Caco-2 (cell line): ENCODE results near the gene ABCG4. TPM values are rescaled to one million over a fixed set of nuclear protein-coding genes. Genes with fewer than 3 reads are reported as not detected.
"Not testable (repeated sequence)": the region's sequence is repeated elsewhere in the genome, so short reads cannot be mapped to it uniquely, and the experiment has no call there.

Source experiments
- BruUV-seq: library from RNA; stranded (reverse); fragments of 400-500 nt; replicated peaks from 2 replicates; lab custom pipeline; 2021; lab: Mats Ljungman, UMichigan
- CTCF ChIA-PET: fragments of 300-600 bp; sonication (Branson Sonifier 250); formaldehyde crosslinking; loops from one replicate; lab custom pipeline; 2022; ENCODE audit warnings: antibody characterized with exemption; lab: Charles Lee
- POLR2A ChIA-PET: fragments of 300-600 bp; sonication (Branson Sonifier 250); formaldehyde crosslinking; loops from one replicate; lab custom pipeline; 2022; ENCODE audit warnings: antibody characterized with exemption; lab: Charles Lee
- DNase-seq, 2 experiments: peaks; one replicate each; pipeline versions ENCODE4 v3.0.0 to v3.0.0-alpha.2; 2020 to 2022
- H3K27me3 ChIP-seq: replicated peaks from 2 replicates; pipeline ENCODE4 v1.6.0; 2011; ENCODE audit warnings: low read length; ENCODE audit not compliant: control insufficient read depth, insufficient read depth
- H3K36me3 ChIP-seq: 2 replicates; pipeline ENCODE4 v1.5.1; 2011; ENCODE audit warnings: low read length; ENCODE audit not compliant: control insufficient read depth, insufficient read depth
- H3K4me1 ChIP-seq: fragments of 250-450 bp; sonication (Bioruptor Pico); 2 replicates; pipeline ENCODE4 v1.5.1; 2020; ENCODE audit warnings: mild to moderate bottlenecking
- H3K4me3 ChIP-seq: 2 replicates; pipeline ENCODE4 v1.5.1; 2011; ENCODE audit warnings: low read depth, mild to moderate bottlenecking, control low read depth, low read length
- H3K9me3 ChIP-seq: fragments of 250-450 bp; sonication (Bioruptor Pico); 2 replicates; pipeline ENCODE4 v1.5.1; 2020; ENCODE audit warnings: mild to moderate bottlenecking, moderate library complexity
- H3K27ac Mint-ChIP-seq: one replicate; pipeline ENCODE4 v1.8.0; 2022; ENCODE audit warnings: mixed read lengths; ENCODE audit not compliant: unreplicated experiment
- H3K27me3 Mint-ChIP-seq: one replicate; pipeline ENCODE4 v1.8.0; 2022; ENCODE audit warnings: mixed read lengths; ENCODE audit not compliant: insufficient read depth, unreplicated experiment
- H3K36me3 Mint-ChIP-seq: one replicate; pipeline ENCODE4 v1.8.0; 2022; ENCODE audit warnings: mild to moderate bottlenecking, mixed read lengths; ENCODE audit not compliant: insufficient read depth, unreplicated experiment
- H3K4me1 Mint-ChIP-seq: one replicate; pipeline ENCODE4 v1.8.0; 2022; ENCODE audit warnings: low read depth, mixed read lengths; ENCODE audit not compliant: unreplicated experiment
- H3K4me3 Mint-ChIP-seq: one replicate; pipeline ENCODE4 v1.8.0; 2022; ENCODE audit warnings: mild to moderate bottlenecking, moderate library complexity, mixed read lengths; ENCODE audit not compliant: unreplicated experiment
- H3K9me3 Mint-ChIP-seq: one replicate; pipeline ENCODE4 v1.8.0; 2022; ENCODE audit warnings: mixed read lengths; ENCODE audit not compliant: unreplicated experiment
- intact Hi-C: fragments of 100-400 bp; cut with micrococcal nuclease; formaldehyde crosslinking; loops from one replicate; pipeline ENCODE4 v1.10.0; 2022; ENCODE audit not compliant: unreplicated experiment
- total RNA-seq: library from RNA; stranded (reverse); gene quantifications from 2 replicates; pipeline ENCODE4 v1.2.3, GENCODE V29; 2022
- TF ChIP-seq, protein P1 (sequence below), 2 experiments: fragments of 200-600 bp in 1 of 2; IDR thresholded peaks; 1 replicate in 1 of 2; 2 replicates in 1 of 2; pipeline versions ENCODE4 v1.5.1 to v1.8.0; 2011 to 2022; ENCODE audit warnings: antibody characterized with exemption in 1 of 2, control low read depth in 1 of 2, inconsistent platforms in 1 of 2, low read depth in 1 of 2, low read length in 1 of 2, mild to moderate bottlenecking in 1 of 2, moderate library complexity in 1 of 2; ENCODE audit not compliant: insufficient read depth in 1 of 2, severe bottlenecking in 1 of 2, unreplicated experiment in 1 of 2

The ABCG4 gene
- total RNA-seq, 1 experiment from 2014 or later = 0.18 TPM

DNA sequence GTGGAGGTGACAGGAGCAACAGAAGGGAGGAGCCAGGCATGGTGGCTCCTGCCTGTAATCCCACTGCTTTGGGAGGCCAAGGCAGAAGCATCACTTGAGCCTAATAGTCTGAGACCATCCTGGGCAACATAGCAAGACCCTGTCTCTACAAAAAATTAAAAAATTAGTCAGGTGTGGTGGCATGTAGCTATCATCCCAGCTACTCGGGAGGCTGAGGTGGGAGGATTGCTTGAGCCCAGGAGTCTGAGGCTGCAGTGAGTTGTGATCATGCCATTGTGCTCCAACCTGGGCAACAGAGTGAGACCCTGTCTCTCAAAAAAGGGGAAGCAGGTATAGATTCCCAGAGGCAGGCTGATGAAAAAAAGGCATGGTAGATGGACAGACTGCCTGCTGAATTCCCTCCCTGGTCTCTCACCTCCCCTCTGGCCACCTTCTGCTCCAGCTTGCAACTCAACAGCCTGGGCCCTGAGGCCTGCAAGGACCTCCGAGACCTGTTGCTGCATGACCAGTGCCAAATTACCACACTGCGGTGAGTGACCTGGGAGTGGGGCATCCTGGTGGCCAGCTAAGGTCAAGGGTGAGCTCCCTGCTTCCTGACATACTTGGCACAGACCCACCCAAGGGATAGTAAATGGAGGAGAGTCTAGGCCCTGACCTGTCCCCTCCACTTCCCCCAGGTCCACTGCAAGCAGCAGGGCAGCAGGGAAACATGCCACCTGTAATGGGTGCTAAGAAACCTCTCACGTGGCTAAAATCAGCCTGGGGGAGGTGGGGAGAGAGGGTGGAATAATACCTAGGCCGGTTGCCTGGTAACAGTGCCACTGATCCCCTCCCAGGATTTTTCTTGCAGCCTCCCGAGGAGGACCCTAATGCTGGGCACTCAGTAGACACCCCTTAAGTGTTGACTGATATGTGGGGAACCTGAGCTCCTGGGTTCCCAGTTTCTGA, 32.2 kb downstream of the ABCG4 start:
- POLR2A ChIA-PET = no interaction called here
- Histone ChIP-seq H3K27me3 (no peaks in the 10 kb centered on the region), H3K4me3 (no peak overlapping the region), H3K4me1 (peaks cover 12% of the 10 kb centered on the region), H3K36me3 (no peaks in the 10 kb centered on the region), H3K9me3 (no peaks in the 10 kb centered on the region)
- Mint-ChIP-seq H3K27me3 (no peaks in the 10 kb centered on the region), H3K9me3 (no peaks in the 10 kb centered on the region), H3K4me3 (no peak overlapping the region), H3K4me1 (peaks cover 9% of the 10 kb centered on the region), H3K36me3 (no peaks in the 10 kb centered on the region), H3K27ac (no peak overlapping the region)
- TF ChIP-seq, protein P1, sequence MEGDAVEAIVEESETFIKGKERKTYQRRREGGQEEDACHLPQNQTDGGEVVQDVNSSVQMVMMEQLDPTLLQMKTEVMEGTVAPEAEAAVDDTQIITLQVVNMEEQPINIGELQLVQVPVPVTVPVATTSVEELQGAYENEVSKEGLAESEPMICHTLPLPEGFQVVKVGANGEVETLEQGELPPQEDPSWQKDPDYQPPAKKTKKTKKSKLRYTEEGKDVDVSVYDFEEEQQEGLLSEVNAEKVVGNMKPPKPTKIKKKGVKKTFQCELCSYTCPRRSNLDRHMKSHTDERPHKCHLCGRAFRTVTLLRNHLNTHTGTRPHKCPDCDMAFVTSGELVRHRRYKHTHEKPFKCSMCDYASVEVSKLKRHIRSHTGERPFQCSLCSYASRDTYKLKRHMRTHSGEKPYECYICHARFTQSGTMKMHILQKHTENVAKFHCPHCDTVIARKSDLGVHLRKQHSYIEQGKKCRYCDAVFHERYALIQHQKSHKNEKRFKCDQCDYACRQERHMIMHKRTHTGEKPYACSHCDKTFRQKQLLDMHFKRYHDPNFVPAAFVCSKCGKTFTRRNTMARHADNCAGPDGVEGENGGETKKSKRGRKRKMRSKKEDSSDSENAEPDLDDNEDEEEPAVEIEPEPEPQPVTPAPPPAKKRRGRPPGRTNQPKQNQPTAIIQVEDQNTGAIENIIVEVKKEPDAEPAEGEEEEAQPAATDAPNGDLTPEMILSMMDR (IDR thresholded peaks at IDR 0.05; ENCODE audit: insufficient read depth in 1 of 2, low read depth in 1 of 2, low read length in 1 of 2, severe bottlenecking in 1 of 2, unreplicated experiment in 1 of 2) = no peak
- no peak for DNase-seq
- CTCF ChIA-PET = interaction anchor here (0.5 to 0.7 kb wide), 3 partner anchors 9 to 98 kb away, joined by 3 to 5 read pairs (median 3); no protein-coding TSS in a partner anchor
- BruUV-seq = no TSS peak
- intact Hi-C loops = no loop called here

DNA sequence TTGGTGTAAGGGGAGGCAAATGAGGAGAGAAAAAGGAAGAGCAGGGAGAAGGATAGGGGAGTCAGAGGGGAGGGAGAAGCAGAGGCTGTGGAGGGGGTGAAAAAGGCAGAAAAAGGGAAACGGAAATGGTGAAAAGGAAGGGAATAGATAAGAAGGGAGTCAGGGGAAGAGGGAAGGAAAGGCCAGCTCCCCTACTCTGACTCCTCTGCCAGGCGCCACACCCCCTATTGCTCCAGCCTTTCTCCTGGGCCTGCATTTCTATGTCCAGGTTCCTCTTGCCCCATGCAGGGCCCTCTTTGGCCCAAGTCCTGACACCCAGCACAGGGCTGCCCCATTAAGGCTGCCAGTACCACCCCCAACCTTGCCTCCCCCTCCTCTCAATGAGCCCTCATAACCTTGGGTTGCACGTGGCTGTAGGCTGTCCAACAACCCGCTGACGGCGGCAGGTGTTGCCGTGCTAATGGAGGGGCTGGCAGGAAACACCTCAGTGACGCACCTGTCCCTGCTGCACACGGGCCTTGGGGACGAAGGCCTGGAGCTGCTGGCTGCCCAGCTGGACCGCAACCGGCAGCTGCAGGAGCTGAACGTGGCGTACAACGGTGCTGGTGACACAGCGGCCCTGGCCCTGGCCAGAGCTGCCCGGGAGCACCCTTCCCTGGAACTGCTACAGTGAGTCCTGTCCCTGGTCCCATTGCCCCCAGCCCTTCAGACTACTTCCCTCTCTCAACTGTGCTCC, 33.0 kb downstream of the ABCG4 start:
- no peaks in the 10 kb centered on the region for H3K9me3 Mint-ChIP-seq
- intact Hi-C loops = no loop called here
- no peaks in the 10 kb centered on the region for H3K27me3 ChIP-seq
- ChIA-PET CTCF (interaction anchor here (0.5 to 1.6 kb wide), 2 partner anchors 15 to 75 kb away, joined by 3 to 4 read pairs; no protein-coding TSS in a partner anchor), POLR2A (no interaction called here)
- H3K4me1 Mint-ChIP-seq = peaks cover 15% of the 10 kb centered on the region
- no peak overlapping the region for H3K4me3 ChIP-seq
- H3K36me3 Mint-ChIP-seq = no peaks in the 10 kb centered on the region
- H3K4me3 Mint-ChIP-seq = no peak overlapping the region
- peaks cover 17% of the 10 kb centered on the region for H3K4me1 ChIP-seq
- H3K36me3 ChIP-seq = no peaks in the 10 kb centered on the region
- H3K27me3 Mint-ChIP-seq = no peaks in the 10 kb centered on the region
- no peak overlapping the region for H3K27ac Mint-ChIP-seq
- TF ChIP-seq, protein P1 (IDR thresholded peaks at IDR 0.05; ENCODE audit: insufficient read depth in 1 of 2, low read depth in 1 of 2, low read length in 1 of 2, severe bottlenecking in 1 of 2, unreplicated experiment in 1 of 2) = no peak
- no peaks in the 10 kb centered on the region for H3K9me3 ChIP-seq
- no peak for DNase-seq
- no TSS peak for BruUV-seq

DNA sequence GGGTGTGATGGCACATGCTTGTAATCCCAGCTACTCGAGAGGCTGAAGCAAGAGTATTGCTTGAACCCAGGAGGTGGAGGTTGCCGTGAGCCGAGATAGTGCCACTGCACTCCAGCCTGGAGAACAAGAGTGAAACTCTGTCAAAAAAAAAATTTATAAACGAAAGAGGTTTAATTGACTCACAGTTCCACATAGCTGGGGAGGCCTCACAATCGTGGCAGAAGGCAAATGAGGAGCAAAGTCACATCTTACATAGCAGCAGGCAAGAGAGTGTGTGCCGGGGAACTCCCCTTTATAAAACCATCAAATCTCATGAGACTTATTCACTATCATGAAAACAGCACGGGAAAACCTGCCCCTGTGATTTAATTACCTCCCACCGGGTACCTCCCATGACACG, 35.5 kb downstream of the ABCG4 start:
- H3K27ac Mint-ChIP-seq, H3K27me3 ChIP-seq, H3K9me3 Mint-ChIP-seq, intact Hi-C loops, H3K36me3 Mint-ChIP-seq, H3K36me3 ChIP-seq, H3K9me3 ChIP-seq, H3K4me3 ChIP-seq, DNase-seq, BruUV-seq, H3K4me3 Mint-ChIP-seq, H3K27me3 Mint-ChIP-seq, POLR2A ChIA-PET: not testable (repeated sequence)
- CTCF ChIA-PET = interaction anchor here (0.9 kb wide), 1 partner anchor 128 kb away, joined by 3 read pairs; no protein-coding TSS in a partner anchor
- peaks cover 26% of the 10 kb centered on the region for H3K4me1 ChIP-seq
- H3K4me1 Mint-ChIP-seq = peaks cover 23% of the 10 kb centered on the region
